HK-2 (cell line): ENCODE results near the gene NPPA.

Experiments used
- DNase-seq: peaks from one replicate; pipeline ENCODE4 v3.0.0-alpha.2; 2018; ENCODE audit not compliant: unreplicated experiment

NPPA gene

DNA sequence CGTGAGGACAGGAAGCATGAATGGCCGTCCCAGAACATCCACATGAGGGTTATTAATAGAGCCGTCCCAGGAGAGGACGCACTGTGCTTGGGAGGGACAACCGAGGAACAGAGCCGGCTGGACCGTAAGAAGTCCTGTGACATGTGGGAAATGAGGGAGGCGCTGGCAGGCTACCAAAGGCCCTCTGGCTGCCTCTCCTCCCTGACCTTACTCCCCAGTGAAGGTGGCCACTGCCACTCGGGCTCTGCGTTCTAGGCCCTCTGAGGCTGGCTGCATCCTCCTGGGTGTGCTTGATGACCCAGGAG, 26.6 kb upstream of the NPPA start:
- no peak for DNase-seq

DNA sequence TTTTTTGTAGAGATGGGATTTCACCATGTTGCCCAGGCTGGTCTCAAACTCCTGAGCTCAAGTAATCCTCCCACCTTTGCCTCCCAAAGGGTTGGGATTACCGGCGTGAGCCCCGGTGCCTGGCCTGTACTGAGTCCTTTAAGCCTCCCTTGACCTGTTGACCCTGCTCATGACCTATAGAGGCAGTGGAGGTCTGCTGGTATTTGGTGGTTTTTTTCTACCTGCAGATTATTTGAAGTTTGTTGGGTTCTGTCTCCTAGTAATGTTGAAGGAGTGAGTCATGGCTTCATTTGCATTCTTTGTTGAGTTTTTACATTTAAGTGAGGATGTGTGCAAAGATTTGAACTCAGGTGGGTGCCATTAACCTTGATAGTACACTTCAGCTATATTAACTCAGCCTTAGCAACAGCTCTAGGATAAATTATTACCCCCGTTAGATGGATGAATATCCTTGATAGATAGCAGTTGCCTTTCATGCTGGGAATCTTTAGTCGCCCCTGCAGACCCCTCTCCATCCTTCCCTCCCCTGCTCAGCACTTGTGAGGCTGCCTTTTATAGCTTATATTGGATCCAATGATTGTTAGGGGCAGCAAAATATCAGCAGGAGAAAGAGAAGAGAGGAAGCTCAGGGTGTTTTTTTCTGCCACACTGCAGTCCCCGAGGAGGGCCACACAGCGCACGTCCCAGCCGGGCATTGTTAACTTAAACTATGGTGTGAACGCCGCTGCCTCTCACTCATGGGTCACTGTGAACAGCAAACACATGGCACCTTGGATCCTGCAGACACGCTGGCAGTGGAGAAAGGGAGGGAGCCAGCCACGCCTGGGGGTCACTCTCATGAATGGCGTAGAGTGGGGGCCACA, 26.0 kb upstream of the NPPA start:
- DNase-seq: no peak

DNA sequence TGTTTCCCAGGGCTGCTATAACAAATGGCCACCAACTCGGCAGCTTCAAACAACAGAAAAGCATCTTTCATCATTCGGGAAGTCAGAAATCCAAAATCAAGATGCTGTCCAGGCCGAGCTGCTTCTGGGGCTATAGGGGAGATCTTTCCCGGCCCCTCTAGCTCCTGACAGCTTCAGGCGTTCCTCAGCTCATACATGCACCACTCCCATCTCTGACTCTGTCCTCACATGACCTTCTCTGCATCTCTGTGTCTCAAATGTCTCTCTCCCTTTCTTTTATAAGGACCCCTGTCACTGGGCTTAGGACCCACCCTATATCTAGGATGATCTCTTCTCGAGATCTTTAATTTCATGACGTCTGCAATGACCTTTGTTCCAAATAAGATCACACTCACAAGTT, 25.0 kb upstream of the NPPA start:
- DNase-seq: no peak

DNA sequence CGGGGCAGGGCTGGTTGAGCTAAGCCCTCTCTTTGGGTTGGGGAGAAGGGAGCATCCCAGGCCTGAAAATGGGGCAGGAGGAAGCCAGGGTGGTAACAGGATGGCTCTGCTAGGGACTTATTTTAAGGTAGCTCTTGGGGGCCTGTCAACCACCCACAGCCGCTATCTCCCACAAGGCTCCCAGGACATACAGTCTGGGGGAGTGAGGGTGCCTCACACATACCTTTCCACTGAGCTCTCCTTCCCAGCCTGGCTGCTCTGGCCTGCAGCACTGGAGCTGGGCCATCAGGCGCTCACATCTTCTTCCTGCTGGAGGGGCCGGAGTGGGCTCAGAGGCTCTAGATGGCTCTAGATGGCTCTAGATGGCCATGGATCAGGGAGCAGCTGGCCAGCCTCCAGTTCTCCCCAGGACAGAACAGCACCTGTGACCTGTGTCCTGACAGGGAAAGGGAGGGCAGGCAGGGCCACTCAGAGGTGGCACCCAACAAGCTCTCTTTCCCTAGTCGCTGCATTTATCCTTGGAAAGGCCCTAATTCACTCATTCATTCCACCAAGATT, 22.1 kb upstream of the NPPA start:
- DNase-seq: no peak

DNA sequence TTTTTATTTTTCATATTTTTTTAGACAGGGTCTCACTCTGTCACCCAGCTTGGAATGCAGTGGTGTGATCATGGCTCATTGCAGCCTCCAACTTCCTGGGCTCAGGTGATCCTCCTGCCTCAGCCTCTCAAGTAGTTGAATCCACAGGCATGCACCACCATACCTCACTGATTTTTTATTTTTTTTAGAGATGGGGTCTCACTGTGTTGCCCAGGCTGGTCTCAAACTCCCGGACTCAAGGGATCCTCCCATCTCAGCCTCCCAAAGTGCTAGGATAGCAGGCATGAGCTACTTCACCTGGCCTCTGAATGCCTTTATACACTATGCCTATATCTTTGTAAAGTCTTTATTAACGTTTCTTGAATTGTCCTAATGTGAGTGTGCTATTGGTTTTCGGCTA, 21.5 kb upstream of the NPPA start:
- no peak for DNase-seq

DNA sequence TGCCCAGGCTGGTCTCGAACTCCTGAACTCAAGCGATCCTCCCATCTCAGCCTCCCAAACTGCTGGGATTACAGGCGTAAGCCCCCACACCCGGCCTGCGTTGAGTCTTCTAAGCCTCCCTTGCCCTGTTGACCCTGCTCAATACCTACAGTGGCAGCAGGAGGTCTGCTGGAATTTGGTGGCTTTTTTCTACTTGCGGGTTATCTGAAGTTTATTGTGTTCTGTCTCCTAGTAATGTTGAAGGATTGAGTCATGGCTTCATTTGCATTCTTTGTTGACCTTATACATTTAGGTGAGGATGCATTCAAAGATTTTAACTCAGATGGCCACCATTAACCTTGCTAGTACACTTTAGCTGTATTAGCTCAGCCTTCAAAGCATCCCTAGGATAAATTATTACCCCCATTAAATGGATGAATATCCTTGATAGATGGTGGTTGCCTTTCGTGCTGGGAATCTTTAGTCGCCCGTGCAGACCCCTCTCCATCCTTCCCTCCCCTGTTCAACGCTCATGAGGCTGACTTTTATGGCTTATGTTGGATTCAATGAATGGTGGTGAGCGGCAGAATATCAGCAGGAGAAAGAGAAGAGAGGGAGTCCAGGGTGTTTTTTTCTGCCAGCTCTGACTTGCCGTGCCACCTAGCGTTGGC, 20.9 kb upstream of the NPPA start:
- DNase-seq: no peak

DNA sequence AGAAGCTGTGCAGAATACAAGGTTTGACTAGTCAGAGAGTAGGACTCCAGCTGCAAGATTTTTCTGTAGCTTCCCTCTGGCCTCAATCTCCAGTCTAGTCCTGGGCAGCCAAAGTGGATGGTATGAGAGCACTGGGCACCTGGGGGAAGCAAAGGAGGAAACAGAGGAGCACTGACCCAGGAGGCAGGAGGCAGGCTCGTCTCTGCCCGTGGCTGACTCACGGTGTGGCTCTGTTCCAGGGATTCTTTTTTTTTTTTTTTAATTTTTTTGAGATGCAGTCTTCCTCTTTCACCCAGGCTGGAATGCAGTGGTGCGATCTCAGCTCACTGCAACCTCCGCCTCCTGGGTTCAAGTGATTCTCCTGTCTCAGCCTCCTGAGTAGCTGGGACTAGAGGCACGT, 15.3 kb upstream of the NPPA start:
- DNase-seq: peak; percentile 33

DNA sequence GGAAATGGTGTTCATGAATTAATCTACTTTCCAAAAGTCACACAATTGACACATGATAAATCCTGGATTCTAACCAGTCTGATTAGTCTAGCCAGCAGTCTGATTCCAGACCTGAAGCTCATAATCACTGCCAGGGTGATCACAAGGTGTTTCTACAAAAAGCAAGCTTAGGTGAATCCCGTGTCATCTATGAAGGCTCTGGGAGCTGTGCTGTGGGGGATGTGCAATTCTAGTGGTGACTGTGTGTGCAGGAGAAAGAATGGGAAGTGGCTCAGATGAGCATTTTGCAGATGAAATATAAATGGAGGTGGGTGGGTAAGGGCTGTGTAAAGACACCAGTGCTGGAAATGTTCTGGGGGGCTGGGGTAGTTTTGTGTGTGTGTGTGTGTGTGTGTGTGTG, 13.0 kb upstream of the NPPA start:
- DNase-seq: no peak

DNA sequence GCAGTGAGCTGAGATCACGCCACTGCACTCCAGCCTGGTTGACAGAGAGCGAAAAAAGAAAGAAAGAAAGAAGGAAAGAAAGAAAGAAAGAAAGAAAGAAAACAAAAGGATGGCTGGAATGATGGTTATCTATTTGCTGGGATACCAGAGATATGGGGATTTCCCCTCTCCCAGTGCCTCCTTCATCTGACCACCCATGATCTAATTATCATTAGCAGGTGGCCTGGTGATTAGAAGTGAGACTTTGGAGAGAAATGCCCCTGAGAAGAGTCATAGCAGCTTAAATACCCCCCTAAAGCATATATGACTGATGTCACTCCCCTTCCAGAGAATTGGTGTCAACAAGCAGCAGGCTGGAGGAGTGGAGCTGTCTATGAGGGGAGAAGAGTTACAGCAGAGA, 12.5 kb upstream of the NPPA start:
- no peak for DNase-seq

DNA sequence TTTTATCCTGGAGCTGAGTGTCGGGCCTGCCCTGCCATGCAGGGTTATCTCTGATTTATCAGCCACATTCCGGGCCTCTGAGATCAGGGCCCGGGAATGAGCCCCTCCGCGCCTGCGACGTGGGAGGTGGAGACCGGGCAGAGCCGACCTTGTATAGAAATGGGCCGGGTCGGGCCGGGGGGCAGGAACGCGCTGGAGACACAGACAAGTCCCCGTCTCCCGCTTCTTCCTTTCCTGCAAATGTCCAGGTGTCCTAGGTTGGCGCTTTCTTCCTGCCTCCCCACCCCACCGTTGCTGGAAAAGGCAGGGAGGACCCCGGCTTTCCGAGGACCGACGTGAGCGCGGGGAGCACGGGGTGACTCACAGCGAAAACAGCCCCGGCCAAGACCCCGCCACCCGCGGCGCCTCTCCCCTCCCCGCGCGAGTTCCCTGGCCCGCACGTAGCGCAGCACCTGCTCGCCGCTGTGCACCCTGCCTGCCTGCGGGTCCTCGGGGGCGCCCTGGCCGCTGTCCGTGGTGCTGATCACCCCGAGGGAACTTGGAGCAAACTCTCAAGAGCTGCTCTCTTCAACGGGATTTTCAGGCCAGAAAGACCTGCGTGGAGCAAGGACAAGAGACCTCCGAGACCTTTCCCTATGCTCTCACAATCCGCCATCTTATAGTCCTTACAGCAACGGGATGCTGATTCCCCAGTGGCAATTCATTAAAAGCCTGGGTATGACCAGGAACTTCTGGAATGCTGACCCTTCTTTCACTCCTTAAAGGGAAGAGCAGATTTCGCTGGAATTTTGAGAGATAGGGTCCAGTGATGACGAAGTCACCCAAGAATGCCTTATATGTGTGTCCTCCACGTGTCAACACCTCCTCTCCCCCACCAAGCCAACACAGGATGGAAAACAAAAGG, 11.6 kb upstream of the NPPA start:
- peak; percentile 82 for DNase-seq

DNA sequence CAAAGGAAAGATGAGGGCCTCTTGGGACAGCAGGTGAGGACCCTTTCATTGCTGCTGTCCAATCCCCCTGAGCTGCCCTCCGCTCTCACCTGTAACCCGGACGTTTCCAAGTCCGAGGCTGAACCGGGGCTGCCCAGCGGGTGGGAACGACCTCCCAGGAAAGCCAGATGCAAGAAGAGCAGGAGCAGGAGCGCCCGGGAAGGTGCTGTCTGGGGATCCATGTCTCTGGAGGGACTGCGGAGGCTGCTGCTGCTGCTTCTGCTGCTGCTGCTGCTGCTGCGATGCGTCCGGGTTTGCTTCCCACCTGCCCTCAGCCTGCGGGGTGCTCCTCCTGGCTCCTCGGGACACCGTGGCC, 11.0 kb upstream of the NPPA start, which contains the start of gene NPPB:
Gene NPPB (minus strand): TSS at position 333 of the 355 bp plus-strand sequence. CDS start 112 bp downstream, at position 221.
- DNase-seq: no peak

DNA sequence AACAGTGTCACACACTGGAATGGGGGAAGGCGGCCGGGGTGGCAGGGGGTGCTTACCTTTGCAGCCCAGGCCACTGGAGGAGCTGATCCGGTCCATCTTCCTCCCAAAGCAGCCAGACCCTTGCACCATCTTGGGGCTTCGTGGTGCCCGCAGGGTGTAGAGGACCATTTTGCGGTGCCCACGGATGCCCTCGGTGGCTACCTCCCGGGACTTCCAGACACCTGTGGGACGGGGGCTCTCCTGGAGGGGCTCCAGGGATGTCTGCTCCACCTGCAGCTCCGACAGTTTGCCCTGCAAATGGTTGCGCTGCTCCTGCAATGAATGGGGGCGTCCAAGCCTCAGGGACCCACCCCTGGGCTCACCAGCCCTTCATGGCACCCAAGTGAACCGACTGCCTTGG, 10.6 kb upstream of the NPPA start:
- no peak for DNase-seq

DNA sequence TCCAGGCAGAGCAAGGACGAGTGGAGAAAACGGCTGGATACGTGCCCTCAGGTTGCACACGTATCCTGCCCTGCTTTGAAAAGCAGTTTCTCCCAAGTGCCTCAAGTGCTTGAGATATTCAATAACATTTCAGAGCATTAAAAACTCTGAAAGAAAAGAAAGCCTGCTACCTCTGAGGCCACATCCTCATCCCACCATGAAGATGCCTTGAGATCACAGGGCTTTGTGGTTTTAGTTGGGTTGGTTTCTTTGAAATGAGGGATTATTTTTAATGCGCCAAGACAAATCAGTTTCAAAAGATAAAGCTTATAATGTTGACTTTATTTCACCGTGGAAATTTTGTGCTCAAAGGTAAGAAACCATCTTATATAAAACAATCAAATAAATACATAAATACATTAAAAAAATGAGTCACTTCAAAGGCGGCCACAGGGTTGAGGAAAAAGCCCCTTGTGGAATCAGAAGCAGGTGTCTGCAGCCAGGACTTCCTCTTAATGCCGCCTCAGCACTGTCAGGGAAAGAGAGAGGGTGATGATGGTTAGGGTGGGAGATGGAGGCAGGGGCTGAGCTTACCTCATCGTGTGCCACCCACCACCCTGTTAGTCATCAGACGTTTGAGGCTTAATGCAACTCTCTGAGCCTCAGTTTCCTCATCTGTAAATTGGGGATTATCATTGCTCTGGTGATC, 9.7 kb upstream of the NPPA start:
- no peak for DNase-seq

DNA sequence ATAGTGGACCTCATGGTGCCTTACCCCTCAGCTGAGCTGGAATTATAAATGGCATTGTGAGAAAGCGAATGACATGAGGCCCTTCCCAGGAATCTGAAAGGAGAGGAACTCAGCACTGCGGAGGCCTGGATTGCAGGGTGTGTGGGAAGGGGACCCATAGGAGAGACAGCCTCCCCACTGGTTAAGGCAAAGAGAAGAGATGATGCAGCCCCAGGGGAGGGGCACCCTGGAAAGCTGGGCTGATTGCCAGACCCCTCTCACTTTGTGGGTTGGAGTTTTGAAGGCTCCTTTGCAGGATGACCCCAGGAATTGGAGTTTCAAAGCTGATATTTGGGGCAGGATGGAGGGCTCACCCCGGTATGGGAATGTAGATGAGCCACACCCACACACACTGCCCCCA, 9.1 kb upstream of the NPPA start:
- DNase-seq: no peak

DNA sequence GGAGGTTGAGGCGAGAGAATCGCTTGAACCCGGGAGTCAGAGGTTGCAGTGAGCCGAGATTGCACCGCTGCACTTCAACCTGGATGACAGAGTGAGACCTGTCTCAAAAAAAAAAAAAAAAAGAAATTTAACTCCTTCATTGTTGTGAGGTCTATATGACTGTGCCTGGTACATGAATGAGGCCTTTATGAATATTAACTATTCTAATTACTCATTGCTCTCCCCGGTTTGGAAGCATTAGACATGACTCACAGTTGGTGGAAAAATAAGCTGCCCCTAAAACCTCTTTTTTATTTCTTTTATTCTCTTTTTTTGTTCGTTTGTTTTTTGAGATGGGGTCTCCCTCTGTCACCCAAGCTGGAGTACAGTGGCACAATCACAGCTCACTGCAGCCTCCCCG, 7.8 kb upstream of the NPPA start:
- DNase-seq: no peak

DNA sequence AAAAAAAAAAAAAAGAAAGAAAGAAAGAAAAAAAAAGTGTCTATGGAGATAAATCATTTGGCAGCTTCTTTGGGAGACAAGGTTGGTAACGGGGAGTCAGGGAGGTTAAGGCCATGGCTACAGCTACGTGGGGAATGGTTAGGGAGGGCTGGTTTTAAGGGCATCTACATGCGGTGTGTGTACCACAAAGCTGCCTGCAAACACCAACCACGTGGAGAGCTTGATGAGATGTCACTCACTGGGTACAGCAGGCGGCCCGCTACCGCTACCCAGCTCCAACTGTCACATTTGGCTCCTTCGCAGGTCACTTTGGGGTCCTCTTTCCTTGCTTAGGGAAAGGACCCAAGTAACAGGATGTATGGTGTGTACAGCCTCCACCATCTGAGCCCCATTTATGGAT, 6.9 kb upstream of the NPPA start:
- no peak for DNase-seq

DNA sequence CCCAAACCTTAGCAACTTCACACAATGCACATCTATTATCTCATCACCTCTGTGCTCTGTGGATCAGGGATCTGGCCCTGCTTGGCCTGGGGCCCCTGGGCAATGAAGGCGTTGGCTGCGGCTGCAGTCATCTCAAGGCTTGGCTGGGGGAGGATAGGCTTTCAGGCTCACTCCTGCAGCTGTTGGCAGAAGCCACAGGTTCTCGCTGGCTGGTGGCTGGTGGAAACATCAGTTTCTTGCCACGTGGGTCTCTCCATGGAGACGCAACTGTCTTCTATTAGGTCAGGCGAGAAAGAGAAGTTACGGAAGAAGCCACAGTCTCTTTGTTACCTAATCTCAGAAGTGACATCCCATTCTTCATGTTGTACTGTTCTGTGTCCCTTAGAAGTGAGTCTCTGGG, 3.6 kb upstream of the NPPA start:
- DNase-seq: no peak

DNA sequence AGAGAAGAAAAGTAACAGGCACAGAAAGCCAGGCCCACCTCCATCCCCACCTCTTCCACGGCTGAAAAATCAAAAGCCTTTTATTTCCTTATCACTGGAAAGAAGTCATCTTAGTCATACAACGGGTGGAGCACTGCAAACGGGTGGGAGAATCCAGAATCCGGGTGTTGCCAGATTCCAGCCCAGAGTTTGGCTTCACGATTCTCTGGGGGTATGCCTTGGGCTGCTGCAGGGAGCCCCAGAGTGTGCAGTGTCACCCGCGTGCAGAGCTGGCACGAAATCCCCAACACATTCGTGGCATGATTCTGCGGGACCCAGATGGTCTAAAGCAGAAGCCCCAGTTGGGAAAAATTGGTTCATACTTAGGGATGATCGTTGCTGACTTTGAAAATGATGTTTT, 2.6 kb upstream of the NPPA start:
- DNase-seq: no peak

DNA sequence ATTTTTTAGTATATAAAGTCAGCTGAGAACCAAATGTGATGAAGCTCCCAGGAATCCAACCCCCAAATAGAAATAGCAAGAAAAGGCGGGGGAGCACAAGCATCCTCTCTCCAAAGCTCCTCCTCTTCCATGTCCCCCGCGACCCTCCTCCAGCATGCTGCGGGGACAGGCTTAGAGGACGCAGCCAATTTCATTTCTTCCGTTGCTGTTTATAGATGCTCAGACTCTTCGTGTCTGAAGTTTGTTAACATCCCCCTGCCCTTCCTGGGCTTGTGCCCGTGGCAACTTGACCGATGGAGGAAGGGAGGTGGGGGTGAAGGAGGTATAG, 754 bp upstream of the NPPA start:
- DNase-seq: no peak

DNA sequence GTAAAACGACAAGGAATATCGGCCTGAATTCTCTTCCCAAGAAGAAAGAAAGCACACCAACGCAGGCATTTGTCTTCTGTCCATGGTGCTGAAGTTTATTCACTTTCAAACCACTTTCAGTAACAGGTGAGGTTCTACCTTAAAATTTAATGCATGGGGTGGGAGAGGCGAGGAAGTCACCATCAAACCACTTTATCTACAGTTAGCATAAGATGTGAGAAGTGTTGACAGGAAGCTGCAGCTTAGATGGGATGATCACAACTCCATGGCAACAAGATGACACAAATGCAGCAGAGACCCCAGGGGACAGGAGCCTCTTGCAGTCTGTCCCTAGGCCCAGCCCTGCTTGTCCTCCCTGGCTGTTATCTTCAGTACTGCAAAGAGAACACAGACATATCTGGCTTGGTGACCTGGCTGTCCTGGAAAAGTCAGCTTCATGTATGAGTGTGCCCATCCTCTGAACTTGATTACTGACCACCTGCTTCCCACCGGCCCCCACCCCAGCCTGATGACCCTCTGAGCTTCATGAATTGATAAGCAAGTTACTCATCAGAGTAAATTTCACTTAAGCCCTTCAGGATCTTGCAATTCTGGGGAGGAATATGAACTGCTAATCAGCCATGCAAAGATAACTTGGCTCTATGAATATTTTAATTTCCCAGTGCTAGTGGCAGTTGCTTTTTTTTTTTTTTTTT, 1.8 kb downstream of the NPPA start:
- no peak for DNase-seq
